ENCODE results near the gene PLAGL1.

GRCh38 chr6:144019929-144020328, 11.9 kb upstream of the PLAGL1 start:
- TF ChIP-seq CTCF (IDR thresholded peaks at IDR 0.05) (no peak), POLR2A (IDR thresholded peaks at IDR 0.05; ENCODE audit: low read depth) (no peak), EP300 (IDR thresholded peaks at IDR 0.05) (no peak)

Data from esophagus muscularis mucosa (tissue), 4 donors.